ENCODE results near the gene GPR89A.

The GPR89A gene

GRCh38 chr1:145719230-145720079 lies 111.7 kb downstream of the GPR89A start, which contains the start of gene CD160:
Gene CD160 (plus strand): TSS chr1:145719499. CDS start chr1:145728328, 8,829 bp downstream.
- Mint-ChIP-seq H3K36me3 (ENCODE audit: low read depth) (no peaks in the 10 kb centered on the region), H3K27ac (no peak within 1 kb of the TSS), H3K4me3 (no peak within 1 kb of the TSS), H3K27me3 (ENCODE audit: low read depth) (peaks cover 22% of the 10 kb centered on the region), H3K4me1 (ENCODE audit: low read depth) (peaks cover 10% of the 10 kb centered on the region), H3K9me3 (no peaks in the 10 kb centered on the region)

Data from T-helper 1 cell treated with Interleukin-12 subunit alpha and Interleukin-12 subunit beta and Interleukin-4 antibody, amounts not matched to agents 30 μg/mL and 1 μg/mL, for 36 hours (primary cell).